Fibroblast of skin of left quadriceps (primary cell): ENCODE results near the gene KCNIP1.
"Not testable (repeated sequence)": the region's sequence is repeated elsewhere in the genome, so short reads cannot be mapped to it uniquely, and the experiment has no call there.

Experiments used
- DNase-seq, 2 experiments: peaks; one replicate each; pipeline ENCODE4 v3.0.0-alpha.2; 2013; ENCODE audit warnings: low read depth in 2 of 2

Gene KCNIP1

DNA sequence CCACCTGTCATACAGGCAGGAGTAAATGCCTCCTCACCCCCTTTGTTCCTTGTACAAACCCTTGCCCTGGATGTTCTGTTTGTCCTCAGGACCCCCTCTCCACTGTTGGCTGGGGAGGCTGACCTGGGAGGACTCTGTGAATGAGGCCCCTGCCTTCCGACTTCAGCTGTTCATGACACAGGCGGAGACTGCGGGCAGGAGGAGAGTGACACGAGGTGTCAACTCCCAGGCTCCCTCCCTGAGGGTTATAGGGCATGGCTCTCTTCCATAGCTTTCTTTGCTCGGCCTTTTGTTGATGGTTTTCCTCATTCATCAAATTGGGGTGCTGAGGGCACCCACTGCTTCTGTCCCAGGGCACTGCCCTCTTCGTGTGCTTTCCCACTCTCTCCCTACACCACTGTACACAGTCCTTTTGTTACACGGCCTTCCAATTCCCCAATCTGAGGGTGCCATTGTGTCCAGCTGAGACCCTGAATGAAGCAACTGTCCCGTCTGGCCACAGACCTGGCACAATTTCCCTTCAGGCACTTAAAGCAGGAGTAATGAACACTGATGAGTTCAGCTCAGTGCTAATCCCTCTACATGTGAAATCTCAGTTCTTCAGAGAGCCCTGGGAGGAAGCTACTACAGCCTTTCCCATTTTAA, 33.8 kb downstream of the KCNIP1 start:
- no peak for DNase-seq

DNA sequence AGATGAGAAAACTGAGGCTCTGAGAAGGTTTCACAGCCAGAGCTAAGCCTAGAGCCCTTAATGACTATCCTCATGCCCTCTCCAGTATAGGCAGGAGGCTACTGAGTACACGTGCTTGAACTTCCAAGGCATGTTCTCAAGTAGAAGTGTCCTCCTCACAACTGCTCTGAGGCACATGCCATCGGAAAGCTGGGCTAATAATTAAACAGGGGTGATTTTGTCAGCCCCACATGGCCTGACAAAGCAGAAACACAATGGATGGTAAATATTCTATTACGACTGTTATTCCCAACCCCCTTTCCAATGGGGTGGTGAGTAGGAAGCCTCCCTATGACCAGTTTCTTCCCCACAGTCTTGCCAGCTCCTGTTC, 34.3 kb downstream of the KCNIP1 start:
- DNase-seq, result no peak

DNA sequence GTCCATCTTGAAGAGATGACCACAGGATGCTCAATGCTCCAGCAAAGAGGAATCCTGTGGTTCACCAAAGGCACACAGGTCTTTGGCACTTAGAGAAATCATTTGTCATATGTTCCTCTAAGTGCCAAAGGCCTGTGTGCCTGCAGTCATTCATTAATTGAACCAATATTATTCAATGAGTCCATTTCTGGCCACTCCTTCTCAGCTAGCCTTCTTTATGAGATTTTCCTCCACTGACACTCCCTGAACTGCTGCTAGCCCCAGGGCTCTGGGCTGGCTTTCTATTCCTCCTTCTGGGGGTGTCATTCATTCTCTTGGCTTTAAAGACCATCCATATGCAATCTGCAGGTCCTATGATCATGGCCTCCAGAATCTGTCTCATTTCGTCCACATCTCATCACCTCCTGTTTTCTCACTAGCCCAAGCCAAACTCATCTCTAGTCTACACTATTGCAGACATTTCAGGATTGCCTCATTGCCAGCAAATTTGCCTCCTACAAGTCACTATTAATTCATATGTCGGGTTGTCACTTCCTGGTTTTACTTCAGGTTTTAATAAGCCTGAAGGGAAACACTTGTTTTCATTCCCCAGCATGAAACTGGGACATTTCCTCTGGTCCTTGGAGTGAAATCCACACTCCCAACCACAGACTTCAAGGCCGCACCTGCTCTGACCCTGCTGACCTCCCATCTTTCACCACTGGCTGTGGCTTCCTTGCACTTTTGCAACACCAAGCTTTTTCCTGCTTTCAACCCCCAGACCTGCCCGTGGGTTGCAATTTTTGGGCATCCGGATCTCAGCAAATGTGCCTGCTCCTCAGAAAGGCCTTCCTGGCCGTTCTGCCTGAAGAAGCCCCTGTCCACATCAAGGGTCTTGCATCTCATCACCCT, 35.1 kb downstream of the KCNIP1 start:
- DNase-seq, result no peak

DNA sequence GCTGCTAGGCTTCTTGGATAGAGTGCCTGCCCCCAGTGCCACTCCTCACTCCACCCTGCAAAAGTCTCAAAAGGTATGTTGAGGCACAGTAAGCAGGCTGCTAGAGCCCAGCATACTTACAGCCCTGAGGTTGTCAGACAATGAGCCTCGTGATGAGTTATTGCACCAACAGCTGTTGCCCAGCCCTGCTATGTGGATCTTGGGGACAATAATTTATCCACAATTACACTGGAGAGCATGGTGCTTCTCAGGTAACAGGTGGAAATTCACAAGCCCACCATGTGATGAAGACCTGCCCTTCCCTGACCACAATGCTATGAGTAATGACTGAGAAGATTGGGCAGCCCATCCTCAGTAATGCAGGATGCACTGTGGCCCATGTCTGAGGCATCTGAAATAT, 36.5 kb downstream of the KCNIP1 start:
- no peak for DNase-seq

DNA sequence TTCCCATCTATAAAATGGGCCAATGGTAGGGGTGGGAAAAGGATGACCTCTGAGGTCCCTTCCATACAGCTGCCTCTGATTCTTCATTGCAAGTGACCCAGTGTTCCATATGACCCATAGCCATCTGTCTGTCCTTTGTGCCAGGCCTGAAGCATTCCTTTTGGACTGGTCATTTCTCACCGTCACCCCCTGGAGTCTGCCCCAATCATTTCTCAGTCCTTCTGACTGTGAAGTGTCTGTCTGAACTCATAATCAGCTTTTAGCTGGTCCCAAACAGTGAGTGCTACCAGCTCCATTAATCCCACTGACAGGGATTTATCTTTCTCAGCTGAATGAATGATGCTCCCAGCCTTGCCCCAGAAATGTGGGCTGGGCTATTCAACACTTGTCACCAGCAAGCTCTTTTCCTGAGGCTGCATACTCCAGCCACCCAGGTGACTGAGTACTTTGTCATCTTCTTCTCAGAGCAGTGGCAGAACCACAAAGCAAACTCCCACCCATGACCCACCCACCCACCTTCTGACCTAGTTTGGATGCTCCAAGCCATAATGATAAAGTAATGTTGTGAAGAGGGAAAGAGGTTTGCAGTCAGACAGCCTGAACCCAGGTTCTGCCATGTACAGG, 37.4 kb downstream of the KCNIP1 start:
- no peak for DNase-seq

DNA sequence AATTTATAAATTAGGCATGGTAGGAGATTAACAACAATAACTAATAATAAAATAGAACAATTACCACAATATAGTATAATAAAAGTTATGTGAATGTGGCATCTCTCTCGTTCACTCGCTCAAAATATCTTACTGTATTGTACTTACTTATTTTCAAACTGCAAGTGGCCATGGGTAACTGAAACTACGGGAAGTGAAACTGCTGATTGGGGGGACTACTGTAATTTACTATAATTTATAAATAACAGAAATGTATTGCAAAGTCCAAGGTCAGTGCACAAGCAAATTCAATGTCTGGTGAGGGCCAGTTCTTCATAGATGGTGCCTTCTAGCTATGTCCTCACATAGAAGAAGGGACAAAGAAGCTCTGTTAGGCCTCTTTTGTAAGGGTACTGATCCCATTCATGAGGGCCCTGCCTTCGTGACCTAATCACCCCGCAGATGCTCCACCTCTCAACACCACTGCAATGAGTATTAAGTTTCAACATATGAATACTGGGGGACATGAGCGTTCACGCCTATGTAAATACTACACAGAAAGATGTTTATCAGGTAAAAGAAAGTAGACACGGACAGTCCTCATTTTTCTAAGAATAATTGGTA, 39.0 kb downstream of the KCNIP1 start:
- DNase-seq, result no peak

DNA sequence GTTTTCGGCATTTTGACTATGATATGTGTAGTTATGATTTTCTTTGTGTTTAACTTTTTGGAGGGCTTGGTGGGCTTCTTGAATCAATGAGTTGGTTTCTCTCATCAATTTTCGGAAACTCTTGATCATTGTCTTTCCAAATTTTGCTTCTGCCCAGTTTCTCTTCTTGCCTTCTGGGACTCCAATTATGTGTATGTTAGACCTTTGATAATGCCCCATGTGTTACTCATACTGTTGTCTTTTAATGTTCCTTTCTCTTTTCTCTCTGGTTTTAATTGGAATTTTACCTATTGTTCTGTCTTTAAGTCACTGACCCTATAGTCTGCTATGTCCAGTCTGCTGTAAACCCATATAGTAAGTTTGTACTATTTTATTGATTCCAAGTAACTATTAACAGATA, 41.5 kb downstream of the KCNIP1 start:
- no peak for DNase-seq

DNA sequence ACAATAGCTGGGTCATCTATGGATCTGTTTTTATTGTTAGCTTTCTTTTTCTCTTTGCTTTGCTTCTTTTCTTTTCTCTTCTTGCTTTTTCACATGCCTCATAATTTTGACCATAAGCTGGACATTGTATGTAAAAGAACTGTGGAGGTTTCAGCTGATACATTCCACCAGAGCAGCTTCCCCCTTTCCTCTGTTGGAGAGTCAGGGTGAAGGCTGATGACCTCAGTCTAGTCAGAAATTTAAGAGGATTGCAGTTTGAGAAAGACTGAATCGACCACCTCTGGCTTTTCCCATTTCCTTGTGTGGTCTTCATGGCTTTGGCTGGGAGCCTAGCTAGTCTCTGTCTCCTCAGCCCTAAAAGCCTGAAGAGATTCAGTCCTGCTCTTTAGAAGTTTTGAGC, 42.0 kb downstream of the KCNIP1 start:
- no peak for DNase-seq

DNA sequence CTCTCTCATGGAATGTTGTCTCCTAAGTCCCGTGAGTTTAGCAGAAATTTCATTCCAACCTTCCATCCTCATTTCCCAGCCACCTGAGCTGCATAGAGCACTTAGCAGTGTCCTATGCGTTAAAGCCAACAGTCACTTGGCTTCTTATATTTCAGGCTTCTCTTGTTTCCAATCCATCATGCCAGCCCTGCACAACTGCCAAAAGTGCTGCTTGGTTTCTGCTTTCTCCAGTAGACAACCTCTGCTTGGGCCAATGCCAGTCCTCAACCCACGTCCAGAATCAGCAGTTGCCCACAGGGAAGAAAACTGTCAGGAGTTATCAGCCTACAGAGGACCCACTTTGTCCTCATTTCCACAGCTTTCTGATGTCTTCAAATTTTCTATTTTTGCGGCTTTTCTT, 42.5 kb downstream of the KCNIP1 start:
- no peak for DNase-seq

DNA sequence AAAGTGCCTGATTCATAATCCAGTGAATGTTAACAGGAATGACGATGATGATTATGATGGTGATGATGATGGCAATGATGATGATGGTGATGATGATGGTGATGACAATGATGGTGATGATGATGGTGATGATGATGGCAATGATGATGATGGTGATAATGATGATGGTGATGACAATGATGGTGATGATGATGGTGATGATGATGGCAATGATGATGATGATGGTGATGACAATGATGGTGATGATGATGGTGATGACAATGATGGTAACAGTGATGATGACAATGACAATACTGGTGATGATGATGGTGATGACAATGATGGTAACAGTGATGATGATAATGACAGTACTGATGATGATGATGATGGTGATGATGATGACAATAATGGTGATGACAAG, 46.6 kb downstream of the KCNIP1 start:
- not testable (repeated sequence) for DNase-seq

DNA sequence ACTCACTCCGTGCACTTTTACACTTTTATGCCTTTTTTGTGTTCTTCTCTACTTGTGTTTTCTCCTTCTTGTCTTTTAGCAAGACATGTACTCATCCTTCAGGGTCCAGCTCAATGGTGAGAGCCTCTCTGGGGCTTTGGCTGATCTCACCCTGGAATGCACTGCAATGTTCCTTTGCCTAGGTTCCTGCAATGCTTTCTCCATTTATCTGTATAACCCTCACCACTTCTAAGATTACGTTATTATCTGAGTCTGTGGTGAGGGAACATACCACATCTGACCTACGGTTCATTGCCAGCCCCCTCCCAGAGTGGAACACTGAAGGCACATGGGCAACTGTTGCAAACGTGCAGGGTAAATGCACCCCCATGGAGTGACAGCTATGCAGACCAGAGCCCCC, 47.3 kb downstream of the KCNIP1 start:
- DNase-seq, result no peak

DNA sequence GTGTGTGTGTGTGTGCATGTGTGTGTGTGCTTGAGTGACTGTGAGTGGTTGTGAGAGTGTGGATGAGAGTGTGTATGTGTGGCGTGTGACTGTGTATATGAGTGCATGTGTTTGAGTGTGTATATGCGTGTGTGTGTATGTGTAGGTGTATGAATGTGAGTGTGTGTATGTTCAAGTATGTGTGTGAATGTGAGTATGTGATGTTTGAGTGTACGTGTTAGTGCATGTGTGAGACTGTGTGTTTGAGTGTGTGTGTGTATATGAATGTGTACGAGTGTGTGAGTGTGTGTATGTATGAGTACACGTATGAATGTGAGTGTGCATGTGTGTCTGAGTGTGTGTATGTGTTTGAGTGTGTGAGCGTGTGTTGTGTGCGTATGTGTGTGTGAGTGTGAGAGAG, 47.8 kb downstream of the KCNIP1 start:
- no peak for DNase-seq

DNA sequence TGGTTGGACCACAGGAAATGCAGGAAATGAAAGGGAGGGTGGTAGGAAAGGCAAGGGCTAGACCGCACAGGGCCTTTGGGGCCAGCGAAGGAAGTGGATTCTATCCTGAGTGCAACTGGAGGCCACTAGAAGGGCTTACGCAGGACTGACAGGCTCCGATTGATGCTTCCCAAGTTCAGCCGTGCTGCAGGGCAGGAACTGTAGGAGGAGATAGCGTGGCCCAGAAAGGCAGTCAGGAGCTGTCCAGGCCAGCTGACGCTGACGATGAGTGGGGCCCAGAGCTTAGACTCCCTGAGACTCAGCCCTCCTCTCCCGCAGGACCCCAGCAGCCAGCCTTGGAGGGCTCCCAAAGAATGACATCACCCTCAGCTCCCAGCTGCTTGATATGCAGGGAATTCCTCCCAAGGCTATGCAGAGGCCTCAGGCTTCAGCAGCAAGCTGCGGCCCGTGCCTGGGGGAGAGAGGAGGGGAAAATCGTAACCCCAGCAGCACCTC, 48.8 kb downstream of the KCNIP1 start:
- peak; percentile 81 to 82 for DNase-seq

DNA sequence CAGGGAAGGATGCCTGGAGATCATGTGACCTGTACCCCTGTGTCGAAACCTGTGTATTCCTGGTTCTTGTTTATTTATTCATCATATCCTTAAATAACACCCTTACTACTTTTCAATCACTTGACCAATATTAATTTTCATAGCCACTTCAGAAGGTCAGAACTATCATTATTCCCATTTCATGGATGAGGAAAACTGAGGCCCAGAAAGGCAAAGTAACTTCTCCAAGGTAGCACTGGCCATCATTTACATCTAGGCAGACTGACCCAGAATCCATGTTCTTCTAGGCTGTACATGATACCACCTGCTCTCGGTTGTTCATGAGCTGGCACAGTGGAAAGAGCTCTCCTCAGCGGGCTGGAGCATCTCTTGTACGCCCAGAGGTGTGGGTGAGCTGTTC, 49.4 kb downstream of the KCNIP1 start:
- no peak for DNase-seq

DNA sequence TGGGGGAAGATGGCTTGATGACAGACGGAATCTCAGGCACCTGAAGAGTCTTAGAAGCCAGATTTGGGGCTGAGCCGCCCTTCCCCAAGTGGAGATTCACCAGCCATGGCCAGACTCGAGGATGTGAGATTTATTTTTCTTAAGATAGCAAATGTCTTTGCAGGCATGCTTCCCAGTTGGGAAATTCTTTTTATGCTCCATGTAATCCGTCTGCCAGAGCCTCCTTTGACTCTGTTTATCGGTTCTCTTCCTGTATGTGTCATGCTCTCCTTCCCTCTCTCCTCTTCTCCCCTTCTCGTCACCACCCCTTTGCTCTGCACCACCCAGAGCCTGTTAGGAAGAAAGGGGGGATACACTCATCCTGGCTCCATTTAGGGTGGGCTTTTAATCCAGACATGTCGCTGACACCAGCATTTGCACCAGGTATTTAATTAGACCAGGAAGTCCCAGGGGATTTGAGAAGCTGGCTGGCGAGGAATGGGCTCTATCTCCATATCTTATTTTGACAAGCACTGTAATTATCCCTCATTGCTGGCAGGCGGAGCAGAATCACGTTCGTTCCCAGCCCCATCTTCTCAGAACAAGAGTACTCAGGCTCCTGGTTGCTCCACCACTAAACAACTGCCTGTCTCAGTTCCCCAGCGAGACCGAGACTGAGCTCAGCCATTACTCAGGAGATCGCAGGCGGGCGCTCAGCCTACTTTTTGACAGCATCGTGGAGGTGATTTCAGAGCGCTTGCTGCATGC, 50.9 kb downstream of the KCNIP1 start:
- no peak for DNase-seq

DNA sequence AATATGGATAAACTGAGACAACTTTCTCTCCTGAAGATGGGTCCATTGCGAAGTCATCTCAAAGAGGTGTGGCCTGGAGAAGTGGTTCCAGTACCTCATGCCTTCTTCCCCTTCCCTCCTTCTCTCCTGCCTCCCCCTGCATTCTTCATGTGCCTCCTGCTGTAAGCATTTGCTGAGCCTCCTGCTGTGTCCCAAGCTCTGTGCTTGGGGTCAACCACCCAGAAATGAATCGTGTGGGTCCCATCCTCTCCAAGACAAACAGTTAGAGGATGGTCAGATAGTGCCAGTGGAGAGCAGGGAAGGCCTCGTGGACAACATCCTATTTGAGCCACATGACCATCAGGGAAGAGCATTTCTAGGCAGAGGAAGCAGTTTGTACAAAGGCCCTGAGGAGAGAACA, 53.5 kb downstream of the KCNIP1 start:
- no peak for DNase-seq

DNA sequence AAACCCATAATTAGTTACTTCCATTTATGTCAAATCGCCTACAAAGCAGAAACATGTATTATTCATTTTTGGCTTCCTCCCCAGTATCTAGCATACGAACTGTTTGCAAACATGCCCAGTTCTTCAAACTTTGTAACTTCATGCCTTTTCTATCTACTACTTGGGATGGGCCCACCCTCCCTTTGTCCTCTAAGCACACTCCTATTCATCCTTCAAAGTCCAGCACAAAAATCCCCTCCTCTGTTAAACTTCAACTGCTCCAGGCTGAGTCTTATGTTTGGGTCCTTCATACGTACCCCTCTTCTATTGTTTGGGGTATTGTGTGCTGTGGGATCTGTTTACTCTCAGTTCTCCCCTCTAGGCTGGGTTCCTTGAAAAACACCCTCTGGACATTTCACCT, 55.5 kb downstream of the KCNIP1 start:
- no peak for DNase-seq

DNA sequence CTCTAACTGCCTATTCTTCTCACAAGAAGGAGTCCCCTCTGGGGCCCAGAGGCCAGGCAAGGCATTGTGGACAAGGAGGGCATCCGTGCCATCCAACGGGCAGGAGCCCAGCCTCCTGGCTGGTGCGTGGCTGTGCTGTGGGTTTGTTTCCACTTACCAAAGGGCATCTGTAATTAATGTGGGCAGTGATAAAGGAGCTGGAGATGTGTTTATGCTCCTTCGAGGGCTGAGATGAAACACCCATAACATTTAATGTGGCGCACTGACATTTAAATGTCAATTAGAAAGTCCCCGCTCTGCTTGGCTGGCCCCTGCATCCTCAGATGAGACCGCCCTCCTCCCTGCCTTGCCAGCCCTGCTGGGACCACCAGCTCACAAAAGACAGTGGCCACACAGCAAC, 57.1 kb downstream of the KCNIP1 start:
- DNase-seq, result no peak

DNA sequence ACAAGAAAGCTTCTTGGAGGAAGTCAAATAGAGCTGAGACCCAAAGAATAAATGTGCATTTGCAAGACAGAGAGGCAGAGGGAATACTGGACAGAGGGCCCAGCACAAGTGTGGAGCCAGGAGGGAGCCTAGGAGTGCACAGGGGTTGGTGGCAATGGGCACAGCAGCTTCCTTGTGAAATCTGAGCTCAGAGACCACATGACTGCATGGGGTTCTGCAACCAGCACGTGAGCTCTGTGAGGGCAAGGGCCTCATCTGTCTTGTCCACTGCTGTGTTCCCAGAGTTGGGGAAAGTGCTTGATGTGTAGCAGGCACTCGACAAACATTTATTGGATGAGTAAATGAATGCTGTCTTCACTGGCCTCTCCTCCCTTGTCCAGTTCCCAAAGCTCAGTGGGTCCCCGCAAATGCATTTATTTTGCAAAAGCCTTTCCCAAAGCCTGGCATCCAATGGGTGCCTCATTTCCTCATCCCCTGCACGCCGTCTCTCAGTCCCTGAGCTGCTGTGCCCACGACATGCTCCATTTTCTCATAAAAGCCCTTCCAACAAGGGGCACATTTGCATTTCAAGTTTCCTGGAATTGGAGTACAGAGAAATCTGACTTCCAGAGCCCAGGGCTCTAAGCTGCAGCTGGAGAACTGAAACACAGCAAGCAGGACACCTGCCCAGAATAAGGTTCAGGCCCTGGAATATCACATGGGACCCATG, 58.5 kb downstream of the KCNIP1 start:
- no peak for DNase-seq

DNA sequence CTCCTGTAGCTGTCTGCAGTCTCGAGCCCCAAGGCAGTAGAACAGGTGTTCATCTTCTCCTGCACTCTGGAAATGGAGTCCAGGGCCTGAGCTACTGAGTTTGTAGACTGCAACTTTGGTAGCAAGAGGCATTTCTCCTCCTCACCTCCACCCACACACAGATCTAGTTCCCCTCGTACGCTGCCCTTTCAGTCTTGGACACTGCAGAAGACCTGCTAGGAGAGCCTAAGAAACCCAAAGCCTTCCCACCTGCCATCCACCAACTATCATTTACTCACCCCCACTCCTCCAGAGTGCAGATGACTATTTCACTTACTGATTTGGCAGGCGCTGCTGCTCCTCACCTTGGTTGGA, 59.0 kb downstream of the KCNIP1 start:
- no peak for DNase-seq
